Thyroid gland (tissue), 4 donors: ENCODE data around the gene JUP. TPM values are rescaled to one million over a fixed set of nuclear protein-coding genes. Genes with fewer than 3 reads are reported as not detected.
"Not testable (repeated sequence)": the region's sequence is repeated elsewhere in the genome, so short reads cannot be mapped to it uniquely, and the experiment has no call there.

Source experiments
- DNase-seq, 2 donors: peaks; one replicate each; pipeline ENCODE4 v3.0.0-alpha.2; 2019
- H3K27ac ChIP-seq, 3 donors: fragments of 200-600 bp; sonication (generic); 1 replicate in 2 of 3; 2 replicates in 1 of 3; pipeline ENCODE4 v1.5.1; 2016 to 2019; ENCODE audit warnings: mild to moderate bottlenecking in 1 of 3, moderate library complexity in 1 of 3
- H3K27me3 ChIP-seq: fragments of 200-600 bp; sonication (generic); one replicate; pipeline ENCODE4 v1.5.1; 2019
- H3K36me3 ChIP-seq, 2 donors: fragments of 200-600 bp; sonication (generic); one replicate each; pipeline ENCODE4 v1.5.1; 2016 to 2019
- H3K4me1 ChIP-seq, 2 donors: fragments of 200-600 bp; sonication (generic); one replicate each; pipeline ENCODE4 v1.5.1; 2017 to 2019
- H3K4me3 ChIP-seq, 3 donors: fragments of 200-600 bp; sonication (generic); replicated peaks in 1 of 3; 1 replicate in 2 of 3; 2 replicates in 1 of 3; pipeline ENCODE4 v1.5.1; 2016; ENCODE audit warnings: mild to moderate bottlenecking in 1 of 3
- H3K9me3 ChIP-seq: fragments of 200-600 bp; sonication (generic); one replicate; pipeline ENCODE4 v1.5.1; 2017
- CTCF ChIP-seq, 6 experiments: fragments of 200-600 bp in 3 of 6; fragments of 450-650 bp in 3 of 6; sonication (generic) in 3 of 6; IDR thresholded peaks; one replicate each; pipeline ENCODE4 v1.5.1; 2016 to 2019; ENCODE audit warnings: antibody characterized with exemption in 6 of 6, mild to moderate bottlenecking in 2 of 6, inconsistent platforms in 1 of 6, moderate library complexity in 1 of 6
- POLR2A ChIP-seq, 2 donors: fragments of 450-650 bp; IDR thresholded peaks; one replicate each; pipeline ENCODE4 v1.6.1; 2017; ENCODE audit warnings: antibody characterized with exemption in 2 of 2, mild to moderate bottlenecking in 2 of 2, moderate library complexity in 1 of 2
- WGBS, 2 donors: methylation state at CpG; one replicate each; pipeline ENCODE4 v1.1.5; 2017; 5-methylcytosine and 5-hydroxymethylcytosine counted together
- intact Hi-C: fragments of 100-400 bp; cut with DNase I; formaldehyde crosslinking; loops from one replicate; pipeline ENCODE4 v1.15.1; 2023
- total RNA-seq, 4 donors: library from RNA; depleted of rRNA; stranded (reverse); fragments of >200 nt; gene quantifications; one replicate each; pipeline ENCODE4 v1.2.3, GENCODE V29; 2016

Gene JUP
- total RNA-seq, 4 donors from 2014 or later, result 127 to 356 (median 250) TPM

DNA sequence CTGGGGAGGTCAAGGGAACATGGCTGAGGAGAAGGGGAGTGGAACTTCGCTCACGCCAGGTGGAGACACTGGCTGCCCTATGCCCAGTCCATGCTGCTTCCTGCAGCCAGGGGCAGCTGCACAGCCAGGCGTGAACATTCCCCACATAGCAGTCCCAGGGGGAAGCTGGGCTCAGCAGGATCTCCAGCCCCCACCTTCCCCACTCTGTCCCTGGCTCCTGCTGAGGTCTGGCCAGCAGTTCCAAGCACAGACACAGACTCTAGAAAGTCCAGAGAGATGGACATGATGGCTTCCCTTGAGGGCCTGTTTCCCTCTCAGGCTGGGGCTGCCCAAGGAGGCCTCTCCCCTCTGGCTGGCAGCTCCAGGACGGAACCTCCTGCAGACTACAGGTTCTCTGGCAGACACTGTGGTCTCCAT, 9.3 kb downstream of the JUP start:
- TF ChIP-seq POLR2A (IDR thresholded peaks at IDR 0.05) (peak in 1 of 2 donors; percentile 23), CTCF (IDR thresholded peaks at IDR 0.05) (peak in 5 of 6 experiments; percentile 30 to 93 (median 80))
- WGBS, 2 donors, result 3 to 46% methylated on average over 2 to 3 of the region's 4 CpGs
- Histone ChIP-seq H3K9me3 (no peaks in the 10 kb centered on the region), H3K27me3 (no peaks in the 10 kb centered on the region), H3K4me3 (no peak overlapping the region), H3K36me3 (no peaks in the 10 kb centered on the region), H3K27ac (peak overlapping the region; percentile 94 to 98 (median 96)), H3K4me1 (peaks cover 74 to 97% of the 10 kb centered on the region in 2 donors)
- DNase-seq, result peak; percentile 90 to 91
- intact Hi-C loops, result no loop called here

DNA sequence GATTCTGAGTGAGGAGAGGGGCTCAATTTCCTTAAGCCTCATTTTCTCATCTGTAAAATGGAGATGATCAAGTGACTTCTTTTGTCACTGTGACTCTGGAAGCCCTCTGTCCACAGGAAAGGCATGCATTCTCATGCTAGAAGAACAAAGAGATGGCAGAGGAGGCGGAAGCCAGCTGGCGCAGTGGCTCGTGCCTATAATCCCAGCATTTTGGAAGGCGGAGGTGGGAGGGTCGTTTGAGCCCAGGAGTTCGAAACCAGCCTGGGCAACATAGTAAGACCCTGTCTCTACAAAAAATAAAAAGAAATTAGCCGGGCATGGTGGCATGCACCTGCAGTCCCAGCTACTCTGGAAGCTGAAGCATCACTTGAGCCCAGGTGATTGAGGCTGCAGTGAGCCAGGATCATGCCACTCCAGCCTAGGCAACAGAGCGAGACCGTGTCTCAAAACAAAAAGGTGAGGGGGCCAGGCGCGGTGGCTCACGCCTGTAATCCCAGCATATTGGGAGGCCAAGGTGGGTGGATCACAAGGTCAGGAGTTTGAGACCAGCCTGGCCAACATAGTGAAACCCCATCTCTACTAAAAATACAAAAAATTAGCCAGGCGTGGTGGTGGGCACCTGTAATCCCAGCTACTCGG, 10.1 kb downstream of the JUP start:
- H3K27me3 ChIP-seq, H3K4me3 ChIP-seq, H3K36me3 ChIP-seq, intact Hi-C loops, H3K9me3 ChIP-seq: not testable (repeated sequence)
- peak; percentile 72 to 80 for DNase-seq
- peak overlapping the region; percentile 94 to 98 (median 96) for H3K27ac ChIP-seq
- peaks cover 71 to 95% of the 10 kb centered on the region in 2 donors for H3K4me1 ChIP-seq
- 61 to 66% methylated on average over 14 of the region's 14 CpGs for WGBS, 2 donors

- DNase-seq, result no peak
- H3K36me3 ChIP-seq, result peaks cover 7 to 11% of the 10 kb centered on the region in 2 donors
- H3K9me3 ChIP-seq, result no peaks in the 10 kb centered on the region
- no peaks in the 10 kb centered on the region for H3K27me3 ChIP-seq
- no peak for TF ChIP-seq POLR2A (IDR thresholded peaks at IDR 0.05)
- TF ChIP-seq CTCF (IDR thresholded peaks at IDR 0.05), result no peak
- peak overlapping the region; percentile 4 to 98 (median 94) for H3K27ac ChIP-seq
- intact Hi-C loops, result no loop called here
- WGBS, 2 donors, result 81 to 92% methylated on average over 9 to 12 of the region's 12 CpGs
- H3K4me1 ChIP-seq, result peaks cover 68 to 91% of the 10 kb centered on the region in 2 donors
- H3K4me3 ChIP-seq, result no peak overlapping the region
Measured at GRCh38 chr17:41775394-41776226, 10.9 kb downstream of the JUP start.

GRCh38 chr17:41773731-41774193, 12.7 kb downstream of the JUP start:
- Histone ChIP-seq H3K36me3 (peaks cover 21 to 29% of the 10 kb centered on the region in 2 donors), H3K4me1 (peaks cover 68 to 73% of the 10 kb centered on the region in 2 donors), H3K9me3 (no peaks in the 10 kb centered on the region), H3K4me3 (no peak overlapping the region), H3K27ac (peak overlapping the region; percentile 59 to 98 (median 71)), H3K27me3 (no peaks in the 10 kb centered on the region)
- WGBS, 2 donors, result 55 to 74% methylated on average over 7 to 8 of the region's 8 CpGs
- TF ChIP-seq POLR2A (IDR thresholded peaks at IDR 0.05), result no peak
- no peak for TF ChIP-seq CTCF (IDR thresholded peaks at IDR 0.05)
- intact Hi-C loops, result no loop called here
- DNase-seq, result no peak

DNA sequence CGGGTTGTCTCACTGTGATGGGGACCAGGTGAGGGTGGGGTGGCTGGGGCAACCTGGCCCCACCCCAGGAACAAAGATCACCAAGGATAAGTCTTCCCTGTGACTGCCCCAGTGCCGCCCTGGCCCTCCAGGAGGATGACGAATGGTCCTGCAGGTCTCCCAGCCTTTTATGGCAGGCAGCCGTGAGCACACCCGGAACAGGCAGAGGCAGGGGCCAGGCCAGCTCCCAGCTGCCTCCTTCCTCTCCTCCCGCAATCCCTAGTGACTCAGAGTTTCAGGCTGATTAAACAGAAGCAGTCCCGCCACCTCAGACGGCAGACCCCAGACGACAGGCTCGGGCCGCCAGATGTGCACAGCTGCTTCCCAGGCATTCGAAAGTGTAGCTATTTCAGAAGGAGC, 13.3 kb downstream of the JUP start:
- 44 to 54% methylated on average over 4 to 8 of the region's 12 CpGs for WGBS, 2 donors
- DNase-seq, result peak; percentile 56 to 73
- no peaks in the 10 kb centered on the region for H3K9me3 ChIP-seq
- peaks cover 27 to 35% of the 10 kb centered on the region in 2 donors for H3K36me3 ChIP-seq
- H3K27me3 ChIP-seq, result no peaks in the 10 kb centered on the region
- peak in 1 of 2 donors; percentile 24 for TF ChIP-seq POLR2A (IDR thresholded peaks at IDR 0.05)
- no peak for TF ChIP-seq CTCF (IDR thresholded peaks at IDR 0.05)
- peaks cover 65 to 67% of the 10 kb centered on the region in 2 donors for H3K4me1 ChIP-seq
- H3K27ac ChIP-seq, result peak overlapping the region; percentile 59 to 98 (median 71)
- intact Hi-C loops, result no loop called here
- H3K4me3 ChIP-seq, result no peak overlapping the region
